Endothelial cell of umbilical vein (primary cell): ENCODE results near the gene AP2A2. TPM values are rescaled to one million over a fixed set of nuclear protein-coding genes. Genes with fewer than 3 reads are reported as not detected.

Experiments used
- BruUV-seq: library from RNA; stranded (reverse); fragments of 400-500 nt; replicated peaks from 2 replicates; lab custom pipeline; 2021; lab: Mats Ljungman, UMichigan
- CTCF ChIA-PET: fragments of 300-600, 350-600 bp; sonication (Branson Sonifier 250); formaldehyde crosslinking; loops from one replicate; lab custom pipeline; 2021; ENCODE audit warnings: antibody characterized with exemption, inconsistent platforms; lab: Charles Lee
- POLR2A ChIA-PET: fragments of 300-600, 350-600 bp; sonication (Branson Sonifier 250); formaldehyde crosslinking; loops from one replicate; lab custom pipeline; 2021; ENCODE audit warnings: antibody characterized with exemption, inconsistent platforms; lab: Charles Lee
- DNase-seq: peaks from one replicate; pipeline ENCODE4 v3.0.0-alpha.2; 2011; ENCODE audit warnings: low read depth, low spot score
- FAIRE-seq: peaks from 2 replicates; lab custom pipeline; 2011; peaks lifted over from hg19 to GRCh38; lab: Jason Lieb, UNC
- H2AFZ ChIP-seq: 2 replicates; pipeline ENCODE4 v1.6.0; 2012; ENCODE audit warnings: low read depth, low read length, control low read depth, inconsistent platforms
- H3K27ac ChIP-seq: 2 replicates; pipeline ENCODE4 v1.5.1; 2011; ENCODE audit warnings: low read depth, mild to moderate bottlenecking, control low read depth, low read length, moderate library complexity; ENCODE audit not compliant: insufficient read depth
- H3K27me3 ChIP-seq, 2 experiments: 2 replicates each; pipeline versions ENCODE4 v1.6.0 to v1.6.1; 2011; ENCODE audit warnings: low read length in 2 of 2, mixed read lengths in 1 of 2; ENCODE audit not compliant: control insufficient read depth in 2 of 2, insufficient read depth in 2 of 2
- H3K36me3 ChIP-seq, 2 experiments: 2 replicates in 1 of 2; 3 replicates in 1 of 2; pipeline ENCODE4 v1.5.1; 2011; ENCODE audit warnings: low read length in 2 of 2, mild to moderate bottlenecking in 1 of 2, moderate library complexity in 1 of 2; ENCODE audit not compliant: control insufficient read depth in 2 of 2, insufficient read depth in 2 of 2; ENCODE audit errors: extremely low read depth in 1 of 2
- H3K4me1 ChIP-seq: 3 replicates; pipeline ENCODE4 v1.5.1; 2011; ENCODE audit warnings: mild to moderate bottlenecking, low read length; ENCODE audit not compliant: control insufficient read depth, insufficient read depth; ENCODE audit errors: extremely low read depth
- H3K4me2 ChIP-seq: 2 replicates; pipeline ENCODE4 v1.6.1; 2011; ENCODE audit warnings: low read length, control low read depth, mixed read lengths; ENCODE audit not compliant: insufficient read depth
- H3K4me3 ChIP-seq, 3 experiments: fragments of 200-600 bp in 1 of 3; sonication (generic), shearing (Covaris generic) in 1 of 3; replicated peaks in 1 of 3; 2 replicates each; pipeline ENCODE4 v1.5.1; 2011 to 2016; ENCODE audit warnings: control low read depth in 3 of 3, low read length in 3 of 3, mild to moderate bottlenecking in 2 of 3, inconsistent platforms in 1 of 3, low read depth in 1 of 3, moderate library complexity in 1 of 3; ENCODE audit not compliant: insufficient read depth in 1 of 3
- H3K79me2 ChIP-seq: 2 replicates; pipeline ENCODE4 v1.6.0; 2012; ENCODE audit warnings: low read length, inconsistent platforms; ENCODE audit not compliant: control insufficient read depth, insufficient read depth
- H3K9ac ChIP-seq: replicated peaks from 2 replicates; pipeline ENCODE3; 2011; ENCODE audit warnings: low read length, control low read depth; ENCODE audit not compliant: insufficient read depth; ENCODE audit errors: extremely low read depth
- H3K9me1 ChIP-seq: replicated peaks from 3 replicates; pipeline ENCODE4 v1.6.0; 2011; ENCODE audit warnings: mild to moderate bottlenecking, low read length; ENCODE audit not compliant: control insufficient read depth, insufficient read depth; ENCODE audit errors: extremely low read depth
- H3K9me3 ChIP-seq: replicated peaks from 2 replicates; pipeline ENCODE4 v1.5.1; 2012; ENCODE audit warnings: low read length, inconsistent platforms; ENCODE audit not compliant: control insufficient read depth, insufficient read depth
- H4K20me1 ChIP-seq: replicated peaks from 2 replicates; pipeline ENCODE3; 2011; ENCODE audit warnings: mild to moderate bottlenecking, low read length; ENCODE audit not compliant: control insufficient read depth, insufficient read depth; ENCODE audit errors: extremely low read depth
- EZH2 ChIP-seq: IDR thresholded peaks from 2 replicates; pipeline ENCODE4 v1.6.1; 2012; ENCODE audit warnings: borderline replicate concordance, low read depth, mild to moderate bottlenecking, moderate library complexity, low read length, inconsistent platforms; ENCODE audit not compliant: severe bottlenecking
- GATA2 ChIP-seq: IDR thresholded peaks from 2 replicates; pipeline ENCODE4 v1.7.0; 2011; ENCODE audit warnings: low read depth, mild to moderate bottlenecking, moderate library complexity, mixed read lengths, low read length; ENCODE audit not compliant: insufficient read length, insufficient read depth
- JUN ChIP-seq: IDR thresholded peaks from 2 replicates; pipeline ENCODE4 v1.6.1; 2011; ENCODE audit warnings: borderline replicate concordance, low read depth; ENCODE audit not compliant: insufficient read length, insufficient read depth
- MYC ChIP-seq: IDR thresholded peaks from one replicate; pipeline ENCODE4 v1.6.1; 2011; ENCODE audit warnings: mild to moderate bottlenecking, low read depth, low read length
- POLR2AphosphoS5 ChIP-seq: IDR thresholded peaks from 2 replicates; pipeline ENCODE4 v1.6.1; 2012; ENCODE audit warnings: low read depth, mild to moderate bottlenecking, control low read depth, low read length, moderate library complexity; ENCODE audit not compliant: insufficient read depth
- dilution Hi-C: fragments of 300-500 bp; cut with MboI; formaldehyde crosslinking; loops from one replicate; pipeline ENCODE4 v1.15.0; 2019; ENCODE audit warnings: low sequenced_read_pairs; ENCODE audit not compliant: extremely low pct_ligation_motif_present
- intact Hi-C: fragments of 100-400 bp; cut with micrococcal nuclease; formaldehyde crosslinking; loops from one replicate; pipeline ENCODE4 v1.10.0; 2022
- polyA plus RNA-seq, 4 experiments: library from polyadenylated mRNA; depleted of rRNA in 3 of 4; stranded (reverse) in 3 of 4; unstranded in 1 of 4; fragments of >200 nt; gene quantifications; 2 replicates each; pipeline versions ENCODE4 v1.2.1 to v1.2.3, GENCODE V29; 2011 to 2012; ENCODE audit warnings: missing spikeins in 1 of 4
- total RNA-seq: library from RNA; stranded (reverse); gene quantifications from 2 replicates; pipeline ENCODE4 v1.2.3, GENCODE V29; 2021
- TF ChIP-seq, protein P1 (sequence below), 2 donors: IDR thresholded peaks; 1 replicate in 1 of 2; 2 replicates in 1 of 2; pipeline ENCODE4 v1.5.1; 2011; ENCODE audit warnings: low read length in 2 of 2, mild to moderate bottlenecking in 2 of 2, moderate library complexity in 2 of 2, control low read depth in 1 of 2, inconsistent platforms in 1 of 2, low read depth in 1 of 2; ENCODE audit not compliant: insufficient read depth in 1 of 2; ENCODE audit errors: extremely low read depth in 1 of 2
- TF ChIP-seq, protein P2 (sequence below): IDR thresholded peaks from 2 replicates; pipeline ENCODE4 v1.6.1; 2011; ENCODE audit not compliant: insufficient read depth, insufficient read length

Gene AP2A2
- total and polyA plus RNA-seq, 2 donors (not counting 3 experiments of a cell fraction or from before 2014, with no cell fraction given) = 89.5 to 92.6 TPM

DNA sequence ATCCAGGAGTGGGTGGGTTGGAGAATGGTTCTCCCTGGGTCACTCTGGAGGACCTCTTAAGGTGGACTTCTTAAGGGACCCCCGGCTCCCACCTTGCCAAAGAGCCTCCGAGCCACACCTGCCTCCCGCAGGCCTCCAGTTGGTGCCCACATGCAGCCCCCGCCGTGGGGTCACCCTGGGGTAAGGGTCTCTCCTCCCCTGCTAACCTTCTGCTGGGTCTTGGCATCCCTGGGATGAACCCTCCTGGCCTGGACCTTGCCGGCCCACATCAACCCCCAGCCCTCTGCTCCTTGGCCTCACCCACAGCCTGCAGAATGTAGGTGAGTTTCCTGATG is 123.4 kb downstream of the AP2A2 start:
- FAIRE-seq (no peak), DNase-seq (no peak)
- CTCF ChIA-PET = interaction anchor here (4.9 kb wide), 1 partner anchor 201 kb away, joined by 46 read pairs; no protein-coding TSS in a partner anchor
- Histone ChIP-seq H3K4me1 (no peaks in the 10 kb centered on the region), H3K79me2 (no peaks in the 10 kb centered on the region), H3K9me1 (no peaks in the 10 kb centered on the region), H3K27ac (no peak overlapping the region), H3K4me2 (no peak overlapping the region), H3K4me3 (no peak overlapping the region), H3K36me3 (no peaks in the 10 kb centered on the region), H4K20me1 (no peaks in the 10 kb centered on the region), H3K27me3 (peaks cover 4 to 5% of the 10 kb centered on the region in 2 experiments), H2AFZ (no peak overlapping the region), H3K9me3 (no peaks in the 10 kb centered on the region), H3K9ac (no peak overlapping the region)
- intact Hi-C loops (no loop called here), dilution Hi-C loops (no loop called here)
- no TSS peak for BruUV-seq
- POLR2A ChIA-PET = no interaction called here
- TF ChIP-seq, protein P1, sequence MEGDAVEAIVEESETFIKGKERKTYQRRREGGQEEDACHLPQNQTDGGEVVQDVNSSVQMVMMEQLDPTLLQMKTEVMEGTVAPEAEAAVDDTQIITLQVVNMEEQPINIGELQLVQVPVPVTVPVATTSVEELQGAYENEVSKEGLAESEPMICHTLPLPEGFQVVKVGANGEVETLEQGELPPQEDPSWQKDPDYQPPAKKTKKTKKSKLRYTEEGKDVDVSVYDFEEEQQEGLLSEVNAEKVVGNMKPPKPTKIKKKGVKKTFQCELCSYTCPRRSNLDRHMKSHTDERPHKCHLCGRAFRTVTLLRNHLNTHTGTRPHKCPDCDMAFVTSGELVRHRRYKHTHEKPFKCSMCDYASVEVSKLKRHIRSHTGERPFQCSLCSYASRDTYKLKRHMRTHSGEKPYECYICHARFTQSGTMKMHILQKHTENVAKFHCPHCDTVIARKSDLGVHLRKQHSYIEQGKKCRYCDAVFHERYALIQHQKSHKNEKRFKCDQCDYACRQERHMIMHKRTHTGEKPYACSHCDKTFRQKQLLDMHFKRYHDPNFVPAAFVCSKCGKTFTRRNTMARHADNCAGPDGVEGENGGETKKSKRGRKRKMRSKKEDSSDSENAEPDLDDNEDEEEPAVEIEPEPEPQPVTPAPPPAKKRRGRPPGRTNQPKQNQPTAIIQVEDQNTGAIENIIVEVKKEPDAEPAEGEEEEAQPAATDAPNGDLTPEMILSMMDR (IDR thresholded peaks at IDR 0.05; ENCODE audit: extremely low read depth in 1 of 2, insufficient read depth in 1 of 2, low read depth in 1 of 2, low read length in 2 of 2) = no peak
- no peak for TF ChIP-seq POLR2AphosphoS5
- TF ChIP-seq GATA2 = no peak
- TF ChIP-seq EZH2 = no peak
- TF ChIP-seq, protein P2, sequence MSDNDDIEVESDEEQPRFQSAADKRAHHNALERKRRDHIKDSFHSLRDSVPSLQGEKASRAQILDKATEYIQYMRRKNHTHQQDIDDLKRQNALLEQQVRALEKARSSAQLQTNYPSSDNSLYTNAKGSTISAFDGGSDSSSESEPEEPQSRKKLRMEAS = no peak
- no peak for TF ChIP-seq JUN
- no peak for TF ChIP-seq MYC
